ENCODE results near the gene DMD.

Gene DMD

GRCh38 chrX:31443654-31444053, 1767.7 kb downstream of the DMD start:
- Histone ChIP-seq H2AFZ (ENCODE audit: low read depth, low read length) (peak overlapping the region; percentile 26; the same call in 1 of the 2 replicates), H3K4me1 (ENCODE audit: low read length) (peaks cover 55% of the 10 kb centered on the region), H3K27ac (ENCODE audit: low read length) (no peak overlapping the region), H3K4me3 (ENCODE audit: low read length) (peak overlapping the region; percentile 46; the same call in 1 of the 2 replicates), H4K20me1 (ENCODE audit: insufficient read depth, low read length) (no peaks in the 10 kb centered on the region), H3K9me3 (ENCODE audit: insufficient read depth, low read length) (no peaks in the 10 kb centered on the region), H3K27me3 (ENCODE audit: low read depth, low read length) (no peaks in the 10 kb centered on the region), H3K79me2 (ENCODE audit: low read length) (no peaks in the 10 kb centered on the region), H3K4me2 (ENCODE audit: low read length) (peak overlapping the region; percentile 62), H3K36me3 (replicated peaks; ENCODE audit: low read depth, low read length) (no peaks in the 10 kb centered on the region), H3K9ac (ENCODE audit: low read length) (peak overlapping the region; percentile 20; the same call in 1 of the 2 replicates)
- TF ChIP-seq EZH2phosphoT487 (IDR thresholded peaks at IDR 0.05; ENCODE audit: low read depth) (no peak), CTCF (IDR thresholded peaks at IDR 0.05; ENCODE audit: low read depth, low read length) (no peak)

- Histone ChIP-seq H3K4me2 (ENCODE audit: low read length) (no peak overlapping the region), H3K4me1 (ENCODE audit: low read length) (peaks cover 30% of the 10 kb centered on the region), H2AFZ (ENCODE audit: low read depth, low read length) (no peak overlapping the region), H3K4me3 (ENCODE audit: low read length) (no peak overlapping the region), H3K27ac (ENCODE audit: low read length) (no peak overlapping the region), H3K36me3 (replicated peaks; ENCODE audit: low read depth, low read length) (no peaks in the 10 kb centered on the region), H3K9me3 (ENCODE audit: insufficient read depth, low read length) (no peaks in the 10 kb centered on the region), H3K9ac (ENCODE audit: low read length) (no peak overlapping the region), H4K20me1 (ENCODE audit: insufficient read depth, low read length) (no peaks in the 10 kb centered on the region), H3K27me3 (ENCODE audit: low read depth, low read length) (no peaks in the 10 kb centered on the region), H3K79me2 (ENCODE audit: low read length) (no peaks in the 10 kb centered on the region)
- TF ChIP-seq EZH2phosphoT487 (IDR thresholded peaks at IDR 0.05; ENCODE audit: low read depth) = no peak
- no peak for TF ChIP-seq CTCF (IDR thresholded peaks at IDR 0.05; ENCODE audit: low read depth, low read length)
Observed at GRCh38 chrX:31440546-31440945, 1770.8 kb downstream of the DMD start.

GRCh38 chrX:31436424-31436823, 1774.9 kb downstream of the DMD start:
- H3K79me2 ChIP-seq (ENCODE audit: low read length) = no peaks in the 10 kb centered on the region
- H3K4me1 ChIP-seq (ENCODE audit: low read length) = peaks cover 23% of the 10 kb centered on the region
- H3K4me2 ChIP-seq (ENCODE audit: low read length) = no peak overlapping the region
- no peaks in the 10 kb centered on the region for H3K27me3 ChIP-seq (ENCODE audit: low read depth, low read length)
- TF ChIP-seq EZH2phosphoT487 (IDR thresholded peaks at IDR 0.05; ENCODE audit: low read depth) (no peak), CTCF (IDR thresholded peaks at IDR 0.05; ENCODE audit: low read depth, low read length) (no peak)
- H3K4me3 ChIP-seq (ENCODE audit: low read length) = no peak overlapping the region
- H3K27ac ChIP-seq (ENCODE audit: low read length) = no peak overlapping the region
- H4K20me1 ChIP-seq (ENCODE audit: insufficient read depth, low read length) = no peaks in the 10 kb centered on the region
- H3K9me3 ChIP-seq (ENCODE audit: insufficient read depth, low read length) = no peaks in the 10 kb centered on the region
- no peak overlapping the region for H3K9ac ChIP-seq (ENCODE audit: low read length)
- H3K36me3 ChIP-seq (replicated peaks; ENCODE audit: low read depth, low read length) = no peaks in the 10 kb centered on the region
- no peak overlapping the region for H2AFZ ChIP-seq (ENCODE audit: low read depth, low read length)

GRCh38 chrX:31435592-31435991, 1775.8 kb downstream of the DMD start:
- H3K27me3 ChIP-seq (ENCODE audit: low read depth, low read length) = no peaks in the 10 kb centered on the region
- H3K4me3 ChIP-seq (ENCODE audit: low read length) = peak overlapping the region; percentile 51
- peaks cover 21% of the 10 kb centered on the region for H3K4me1 ChIP-seq (ENCODE audit: low read length)
- H4K20me1 ChIP-seq (ENCODE audit: insufficient read depth, low read length) = no peaks in the 10 kb centered on the region
- no peaks in the 10 kb centered on the region for H3K79me2 ChIP-seq (ENCODE audit: low read length)
- no peak overlapping the region for H3K27ac ChIP-seq (ENCODE audit: low read length)
- H3K9me3 ChIP-seq (ENCODE audit: insufficient read depth, low read length) = no peaks in the 10 kb centered on the region
- no peak overlapping the region for H3K9ac ChIP-seq (ENCODE audit: low read length)
- peak overlapping the region; percentile 63 for H3K4me2 ChIP-seq (ENCODE audit: low read length)
- TF ChIP-seq EZH2phosphoT487 (IDR thresholded peaks at IDR 0.05; ENCODE audit: low read depth) (no peak), CTCF (IDR thresholded peaks at IDR 0.05; ENCODE audit: low read depth, low read length) (no peak)
- H3K36me3 ChIP-seq (replicated peaks; ENCODE audit: low read depth, low read length) = no peaks in the 10 kb centered on the region
- H2AFZ ChIP-seq (ENCODE audit: low read depth, low read length) = peak overlapping the region; percentile 52; the same call in 1 of the 2 replicates

Measured in OCI-LY3 (cell line).